OCI-LY3 (cell line): ENCODE data around the gene NUP210L.

ENCODE experiments used
- EZH2phosphoT487 ChIP-seq: fragments of 200-600 bp; shearing (Covaris generic); IDR thresholded peaks from 2 replicates; pipeline ENCODE4 v1.6.1; 2018; ENCODE audit warnings: antibody characterized with exemption, mixed run types, low read depth
- TF ChIP-seq, protein P1 (sequence below): fragments of 200-600, 300-600 bp; sonication (generic); IDR thresholded peaks from 2 replicates; pipeline ENCODE4 v1.5.1; 2014; ENCODE audit warnings: antibody characterized with exemption, low read length, low read depth

DNA sequence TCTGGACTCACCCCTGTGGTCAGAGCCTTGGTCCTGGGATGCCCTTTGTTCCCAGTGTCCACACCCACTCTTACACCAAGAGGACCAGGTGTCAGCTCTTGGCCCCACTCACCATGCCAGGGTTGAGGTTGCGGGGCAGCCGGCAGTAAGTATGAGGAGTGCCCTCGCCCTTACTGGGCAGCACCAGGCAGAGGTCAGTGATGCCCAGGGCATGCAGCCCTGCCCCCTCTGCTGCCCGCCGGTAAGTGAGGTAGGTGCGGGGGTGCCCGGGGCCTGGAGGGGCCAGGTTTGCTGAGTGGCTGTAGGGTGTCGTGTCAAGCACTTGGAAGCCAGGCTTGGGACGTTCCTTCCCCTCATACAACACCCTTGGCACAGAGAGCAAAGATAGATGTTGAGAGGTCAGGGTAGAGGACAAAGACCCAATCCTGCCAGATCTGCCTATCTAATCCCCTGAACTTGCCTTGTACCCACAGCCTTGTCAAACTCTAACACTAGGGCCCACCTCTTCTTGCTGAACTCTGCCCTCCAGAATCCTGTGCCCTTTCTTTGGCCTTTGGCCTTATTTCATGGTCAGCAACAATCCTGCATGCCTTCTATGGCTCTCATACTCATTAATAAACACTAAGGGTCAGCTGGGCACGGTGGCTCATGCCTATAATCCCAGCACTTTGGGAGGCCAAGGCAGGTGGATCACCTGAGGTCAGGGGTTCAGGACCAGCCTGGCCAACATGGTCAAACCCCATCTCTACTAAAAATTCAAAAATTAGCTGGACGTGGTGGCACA lies 211.9 kb downstream of the NUP210L start:
- TF ChIP-seq, protein P1, sequence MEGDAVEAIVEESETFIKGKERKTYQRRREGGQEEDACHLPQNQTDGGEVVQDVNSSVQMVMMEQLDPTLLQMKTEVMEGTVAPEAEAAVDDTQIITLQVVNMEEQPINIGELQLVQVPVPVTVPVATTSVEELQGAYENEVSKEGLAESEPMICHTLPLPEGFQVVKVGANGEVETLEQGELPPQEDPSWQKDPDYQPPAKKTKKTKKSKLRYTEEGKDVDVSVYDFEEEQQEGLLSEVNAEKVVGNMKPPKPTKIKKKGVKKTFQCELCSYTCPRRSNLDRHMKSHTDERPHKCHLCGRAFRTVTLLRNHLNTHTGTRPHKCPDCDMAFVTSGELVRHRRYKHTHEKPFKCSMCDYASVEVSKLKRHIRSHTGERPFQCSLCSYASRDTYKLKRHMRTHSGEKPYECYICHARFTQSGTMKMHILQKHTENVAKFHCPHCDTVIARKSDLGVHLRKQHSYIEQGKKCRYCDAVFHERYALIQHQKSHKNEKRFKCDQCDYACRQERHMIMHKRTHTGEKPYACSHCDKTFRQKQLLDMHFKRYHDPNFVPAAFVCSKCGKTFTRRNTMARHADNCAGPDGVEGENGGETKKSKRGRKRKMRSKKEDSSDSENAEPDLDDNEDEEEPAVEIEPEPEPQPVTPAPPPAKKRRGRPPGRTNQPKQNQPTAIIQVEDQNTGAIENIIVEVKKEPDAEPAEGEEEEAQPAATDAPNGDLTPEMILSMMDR, result no peak
- no peak for TF ChIP-seq EZH2phosphoT487
